ENCODE results near the gene CGNL1.

CGNL1 gene

GRCh38 chr15:57387564-57388076, 11.3 kb downstream of the CGNL1 start:
- DNase-seq (ENCODE audit: low read depth), result no peak

DNA sequence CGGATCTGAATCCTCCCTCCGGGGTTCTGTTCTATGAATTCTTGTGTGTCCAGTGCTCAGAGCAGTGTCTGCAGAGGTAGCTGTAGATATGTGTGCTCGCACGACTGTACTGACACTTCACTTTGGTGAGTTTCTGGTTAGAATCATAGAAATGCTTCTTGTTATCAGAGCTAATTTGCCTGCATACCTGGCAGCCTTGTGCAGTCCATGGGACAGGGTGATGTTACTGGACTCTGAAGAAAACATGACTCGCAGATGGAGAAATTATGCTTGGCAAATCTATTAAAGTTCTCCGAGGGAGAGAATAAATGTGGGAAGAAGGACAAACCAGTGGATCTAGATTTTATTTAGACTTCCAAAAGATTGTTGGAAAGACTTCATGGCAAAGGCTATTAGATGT, 12.2 kb downstream of the CGNL1 start:
- DNase-seq (ENCODE audit: low read depth), result no peak

DNA sequence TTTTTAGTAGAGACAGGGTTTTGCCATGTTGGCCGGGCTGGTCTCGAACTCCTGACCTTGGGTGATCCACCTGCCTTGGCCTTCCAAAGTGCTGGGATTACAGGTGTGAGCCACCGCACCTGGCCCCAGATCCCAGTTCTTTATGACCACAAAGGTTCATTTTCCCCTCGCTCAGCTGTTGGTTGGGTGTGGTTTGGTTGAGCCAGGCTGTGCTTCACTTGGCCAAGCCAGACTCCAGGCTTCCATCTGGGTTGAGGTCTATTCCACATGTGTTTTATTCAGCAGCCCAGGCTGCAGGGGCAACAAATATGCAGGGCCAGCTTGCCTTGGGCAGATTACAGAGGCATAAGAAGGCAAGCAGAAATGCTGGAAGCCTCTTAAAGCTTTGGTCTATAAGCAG, 13.7 kb downstream of the CGNL1 start:
- DNase-seq (ENCODE audit: low read depth), result no peak

- no peak for DNase-seq (ENCODE audit: low read depth)
Measured at GRCh38 chr15:57390583-57390982, 14.3 kb downstream of the CGNL1 start.

DNA sequence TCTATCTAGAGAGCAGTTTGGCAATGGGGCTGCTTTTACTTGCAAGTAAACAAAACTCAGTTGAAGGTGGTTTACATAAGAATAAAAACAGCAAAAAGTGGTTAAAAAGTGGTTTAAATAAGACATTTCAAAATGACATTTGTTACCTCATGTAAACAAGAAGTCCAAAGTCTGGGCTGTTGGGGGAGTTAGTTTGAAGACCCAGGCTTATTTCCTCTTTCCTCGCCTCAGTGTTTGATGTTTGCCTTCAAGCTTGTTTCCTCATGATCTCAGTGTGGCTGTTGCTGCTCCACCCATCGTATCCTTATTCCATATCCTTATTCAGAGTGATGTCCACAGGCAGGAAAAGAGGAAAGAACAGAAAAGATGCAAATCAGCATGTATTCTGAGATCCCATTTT, 15.2 kb downstream of the CGNL1 start:
- no peak for DNase-seq (ENCODE audit: low read depth)

- DNase-seq (ENCODE audit: low read depth), result no peak
Measured at GRCh38 chr15:57393061-57393460, 16.8 kb downstream of the CGNL1 start.

DNA sequence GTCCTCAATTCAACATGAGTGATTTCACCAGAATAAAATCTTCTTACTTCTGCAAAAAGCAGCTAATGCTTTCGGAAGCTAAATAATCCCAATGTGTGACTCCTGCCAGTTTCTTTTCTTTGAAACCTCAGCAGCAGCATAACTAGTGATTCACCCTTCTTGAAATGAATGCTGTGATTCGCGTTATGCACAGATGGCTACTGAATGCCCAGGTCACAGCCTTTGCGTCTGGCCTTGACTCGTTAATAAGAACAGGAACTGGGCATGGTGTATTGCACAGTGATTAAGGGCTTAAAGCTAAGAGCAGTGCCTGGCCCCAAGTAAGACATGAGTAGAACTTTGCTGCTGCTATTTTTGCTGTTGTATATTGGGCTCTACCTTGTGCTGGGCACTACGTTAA, 19.0 kb downstream of the CGNL1 start:
- no peak for DNase-seq (ENCODE audit: low read depth)

- no peak for DNase-seq (ENCODE audit: low read depth)
Measured at GRCh38 chr15:57398336-57398735, 22.0 kb downstream of the CGNL1 start.

- no peak for DNase-seq (ENCODE audit: low read depth)
Measured at GRCh38 chr15:57401546-57401945, 25.2 kb downstream of the CGNL1 start.

GRCh38 chr15:57403017-57403416, 26.7 kb downstream of the CGNL1 start:
- DNase-seq (ENCODE audit: low read depth), result no peak

DNA sequence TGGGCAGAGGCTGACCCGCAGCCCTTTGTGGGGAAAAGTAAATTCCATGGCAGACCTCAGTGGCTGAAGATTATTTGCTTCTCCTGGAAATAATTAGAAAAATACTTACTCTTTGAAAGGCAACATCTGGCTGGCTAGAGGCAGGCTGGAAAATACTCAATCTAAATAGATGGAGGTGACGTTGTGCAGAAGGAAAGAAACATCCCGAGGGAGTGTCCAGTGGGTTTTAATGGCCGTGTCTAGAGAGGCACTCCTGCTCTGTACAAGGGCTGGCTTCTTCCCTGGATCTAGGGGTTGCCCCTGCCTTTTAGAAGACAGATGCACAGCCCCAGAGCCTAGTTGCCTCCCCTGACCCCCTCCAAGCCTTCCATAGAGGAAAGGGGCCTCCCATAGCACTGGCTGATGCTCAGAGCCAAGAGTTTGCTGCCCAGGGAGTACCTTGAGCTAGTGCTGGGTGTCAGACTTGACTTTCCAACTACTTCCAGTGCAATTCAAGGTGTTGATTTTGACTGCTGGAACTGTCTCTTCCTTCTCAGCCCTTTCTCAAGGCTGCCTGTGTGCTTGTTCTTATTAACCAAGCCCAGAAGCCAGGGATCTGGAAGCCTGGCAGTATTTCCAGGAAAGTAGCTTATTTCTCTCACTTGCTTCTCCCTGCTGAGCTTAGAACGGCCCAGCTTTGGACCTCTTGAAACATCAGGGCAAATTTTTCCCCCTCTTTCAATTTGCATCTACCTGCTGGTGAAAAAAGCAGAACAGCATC, 27.4 kb downstream of the CGNL1 start:
- DNase-seq (ENCODE audit: low read depth), result no peak

DNA sequence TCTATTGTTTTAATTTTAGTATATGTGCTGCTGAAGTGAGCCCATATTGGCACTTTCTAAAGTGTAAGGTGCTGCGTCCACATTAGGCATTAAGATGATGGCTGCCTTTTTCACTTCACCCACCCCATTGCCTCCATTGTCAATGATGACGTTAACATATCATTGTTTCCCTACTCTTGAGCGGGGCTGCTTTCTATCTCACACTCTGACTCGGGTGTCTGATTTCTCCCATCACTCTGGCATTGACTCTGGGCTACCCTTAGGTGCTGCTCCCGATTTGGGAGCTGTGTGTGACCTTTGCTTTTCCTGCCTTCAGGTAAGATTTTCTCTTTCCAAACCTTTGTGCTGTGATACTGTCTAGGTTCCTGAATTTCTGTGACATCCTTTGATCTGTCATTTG, 28.8 kb downstream of the CGNL1 start:
- no peak for DNase-seq (ENCODE audit: low read depth)

DNA sequence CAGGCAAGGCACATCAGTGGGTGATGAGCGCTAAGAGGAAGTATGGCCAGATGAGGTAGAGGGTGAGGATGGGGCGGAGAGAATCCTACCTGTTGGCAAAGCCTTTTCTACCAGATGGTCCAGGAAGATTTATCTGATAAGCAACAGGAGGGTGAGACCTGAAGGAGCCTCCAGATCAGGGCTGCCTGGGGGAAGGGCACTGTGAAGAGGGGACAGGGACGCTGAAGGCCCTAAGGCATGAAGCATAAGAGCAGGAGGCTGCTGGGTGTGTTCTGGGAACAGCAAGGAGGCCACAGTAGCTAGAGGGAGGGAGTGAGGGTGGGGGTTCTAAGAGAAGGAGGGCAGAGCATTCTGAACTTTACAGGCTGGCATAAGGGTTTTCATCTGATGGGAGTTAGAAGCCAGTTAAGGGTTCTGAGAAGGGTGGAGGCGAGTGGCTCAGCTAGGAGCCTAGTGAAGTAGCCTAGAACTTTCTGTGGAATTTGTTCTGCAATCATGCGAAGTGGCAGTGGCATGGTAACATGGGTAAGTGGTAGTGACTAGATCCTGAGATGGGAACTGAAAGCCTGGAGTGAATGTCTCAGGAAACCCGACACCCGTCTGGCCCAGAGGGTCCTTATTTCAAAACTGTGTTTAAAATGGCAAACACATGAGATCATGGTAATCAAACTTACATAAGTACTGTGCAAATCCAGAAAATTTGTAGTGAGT, 29.9 kb downstream of the CGNL1 start:
- DNase-seq (ENCODE audit: low read depth), result no peak

DNA sequence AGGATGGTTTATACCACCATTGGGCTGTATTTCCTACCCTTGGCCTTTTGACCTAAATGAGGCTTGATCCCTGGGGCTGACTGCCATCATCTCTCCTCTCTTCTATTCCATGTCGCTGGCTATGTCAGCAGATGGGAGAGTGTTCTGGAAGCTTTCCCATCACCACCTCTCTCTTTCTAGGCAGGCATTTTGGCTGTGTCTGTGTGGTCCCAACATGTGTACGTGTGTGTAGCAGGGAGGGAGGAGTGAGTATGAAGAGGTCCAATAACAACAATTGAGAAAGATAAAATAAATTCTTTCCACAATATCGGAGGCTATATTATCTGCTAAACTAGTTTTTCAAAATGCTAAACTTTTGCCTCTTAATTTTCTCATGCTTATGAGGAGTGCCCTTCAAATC, 34.1 kb downstream of the CGNL1 start:
- DNase-seq (ENCODE audit: low read depth), result no peak

DNA sequence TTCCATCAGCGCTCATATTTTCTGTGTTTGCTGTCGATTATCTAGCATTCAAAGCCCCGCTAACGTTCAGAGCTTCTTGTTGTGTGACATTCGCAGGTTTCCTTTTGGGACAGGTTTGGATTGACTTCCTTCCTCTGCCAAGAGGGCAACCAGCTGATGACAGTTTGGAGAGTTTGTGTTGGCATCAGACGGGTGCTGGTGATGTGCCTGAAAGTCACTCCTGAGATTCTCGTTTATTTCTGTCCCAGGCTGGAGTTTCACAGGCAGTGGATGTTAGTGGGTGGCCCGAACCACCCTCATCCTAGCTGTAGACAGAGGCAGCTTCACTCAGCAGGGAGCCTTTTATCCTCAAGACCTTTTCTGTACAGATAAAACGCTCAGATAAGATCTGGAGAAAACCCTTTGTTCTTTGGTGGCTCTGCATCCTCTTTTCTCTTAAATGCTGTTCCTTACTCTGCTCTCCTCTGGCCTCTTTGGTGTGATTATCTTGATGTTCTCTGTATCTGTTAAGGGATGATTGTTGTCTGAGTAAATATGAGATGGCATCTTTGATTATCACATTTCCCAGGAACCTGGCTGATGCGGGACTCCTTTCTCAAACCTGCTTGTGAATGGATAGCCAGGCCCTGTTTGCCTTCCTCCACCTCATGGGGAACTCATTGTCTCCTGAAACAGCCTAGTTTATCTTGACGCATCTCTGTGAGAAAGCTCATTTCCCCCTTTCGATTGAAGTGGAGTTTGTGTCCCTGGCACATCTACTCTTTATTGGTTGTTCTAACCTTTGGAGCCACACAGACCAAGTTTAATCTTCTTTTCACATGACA, 35.9 kb downstream of the CGNL1 start:
- DNase-seq (ENCODE audit: low read depth), result no peak

GRCh38 chr15:57415602-57416001, 39.3 kb downstream of the CGNL1 start:
- DNase-seq (ENCODE audit: low read depth), result no peak

DNA sequence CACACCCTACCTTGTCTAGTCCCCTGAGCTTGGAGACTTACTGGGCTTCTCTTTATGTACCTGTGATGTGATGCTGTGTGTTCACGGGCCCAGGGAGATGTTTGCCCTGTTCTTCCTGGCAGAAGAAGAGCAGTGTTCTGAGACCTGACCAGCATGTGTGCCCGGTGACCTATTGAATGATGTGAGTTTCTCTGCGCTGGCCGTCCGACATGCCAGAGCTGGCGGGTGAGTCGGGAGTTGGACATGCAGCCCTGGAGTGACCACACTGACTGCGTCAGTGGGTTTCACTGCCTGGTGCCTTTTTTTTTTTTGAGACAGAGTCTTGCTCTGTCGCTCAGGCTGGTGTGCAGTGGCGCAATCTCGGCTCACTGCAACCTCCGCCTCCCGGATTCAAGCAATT, 42.3 kb downstream of the CGNL1 start:
- DNase-seq (ENCODE audit: low read depth), result no peak

DNA sequence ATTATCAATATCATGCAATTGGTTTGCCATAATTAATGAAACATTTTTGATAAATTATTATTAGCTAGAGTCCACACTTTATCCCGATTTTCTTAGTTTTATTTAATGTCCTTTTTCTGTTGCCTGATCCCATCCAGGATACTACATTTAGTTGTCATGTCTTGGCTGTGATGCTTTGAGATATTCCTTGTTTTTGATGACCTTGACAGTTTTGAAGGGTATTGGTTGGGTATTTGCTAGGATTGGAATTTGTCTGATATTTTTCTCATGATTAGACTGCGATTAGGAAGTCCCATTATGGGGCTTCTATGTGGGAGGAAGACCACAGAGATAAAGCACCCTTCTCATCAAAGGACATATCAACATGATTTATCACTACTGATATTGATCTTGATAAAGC, 43.0 kb downstream of the CGNL1 start:
- DNase-seq (ENCODE audit: low read depth), result no peak

- no peak for DNase-seq (ENCODE audit: low read depth)
Measured at GRCh38 chr15:57421110-57421509, 44.8 kb downstream of the CGNL1 start.

DNA sequence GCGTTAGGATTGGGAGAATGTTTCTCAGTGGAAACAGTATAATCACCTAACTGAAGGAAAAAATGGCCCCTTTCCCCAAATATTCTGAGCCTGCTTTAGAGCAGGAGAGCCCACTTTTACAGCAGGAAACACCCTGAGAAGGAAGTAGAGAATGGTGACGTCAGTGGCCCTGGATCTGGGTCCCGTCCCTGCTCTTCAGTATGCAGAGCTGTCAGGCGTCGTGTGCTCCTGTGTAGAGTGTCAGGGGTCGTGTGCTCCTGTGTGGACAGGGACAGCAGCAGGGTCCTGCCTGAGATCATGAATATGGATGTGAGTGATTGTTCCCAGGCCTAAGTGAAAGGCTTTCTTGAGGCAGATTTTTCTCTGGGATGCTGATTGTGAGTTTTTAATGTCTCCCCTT, 45.2 kb downstream of the CGNL1 start:
- DNase-seq (ENCODE audit: low read depth), result no peak

GRCh38 chr15:57422113-57422754, 45.9 kb downstream of the CGNL1 start:
- DNase-seq (ENCODE audit: low read depth), result no peak

DNA sequence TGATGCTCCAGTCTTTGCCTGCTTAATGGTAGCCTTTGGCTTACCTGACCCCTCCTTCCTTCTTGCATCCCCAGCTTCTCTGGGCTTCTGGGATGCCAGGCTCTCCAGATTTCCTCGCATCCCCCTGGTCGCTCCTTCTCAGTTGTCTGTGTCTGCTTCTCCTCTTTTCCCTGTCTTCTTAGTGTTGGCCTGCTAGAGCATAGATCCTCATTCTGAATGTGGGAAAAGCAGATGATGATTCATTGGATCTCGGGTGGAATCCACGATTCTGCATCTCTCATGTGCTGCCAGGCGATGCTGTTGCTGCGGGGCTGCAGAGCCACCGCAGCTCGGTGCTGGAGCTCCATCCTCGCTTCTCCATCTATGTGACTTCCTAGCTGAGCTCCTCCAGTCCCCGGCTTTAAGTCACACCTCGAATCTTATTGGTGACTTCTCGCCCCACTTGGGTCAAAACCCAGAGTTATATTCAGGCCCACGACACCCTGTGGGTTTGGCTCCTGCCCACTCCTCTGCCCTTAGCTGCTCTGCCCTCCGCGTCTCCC, 47.4 kb downstream of the CGNL1 start:
- no peak for DNase-seq (ENCODE audit: low read depth)

Measured in activated T-cell treated with anti-CD3 and anti-CD28 coated beads for 24 hours (primary cell).